ENCODE data around the gene ADAMTS16.

The ADAMTS16 gene

DNA sequence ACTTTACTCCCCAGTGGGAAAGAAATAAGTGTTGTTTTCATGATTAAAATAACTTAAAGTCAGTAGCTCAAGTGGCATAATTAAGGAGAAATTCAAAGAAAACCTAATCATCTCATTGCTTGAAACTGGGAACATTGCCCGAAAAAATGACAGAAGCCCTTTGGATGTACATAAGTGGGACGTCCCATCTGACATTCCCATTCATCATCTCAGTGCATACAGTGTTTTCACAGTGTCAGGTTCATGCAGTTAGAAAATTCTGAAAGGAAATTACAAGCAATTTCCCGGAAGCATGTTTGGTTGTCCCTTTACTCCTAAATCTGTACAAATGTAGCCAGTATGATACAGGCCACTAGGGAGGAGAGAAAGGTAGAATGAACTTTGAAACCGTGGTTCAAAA, 95.6 kb downstream of the ADAMTS16 start:
- DNase-seq = no peak

DNA sequence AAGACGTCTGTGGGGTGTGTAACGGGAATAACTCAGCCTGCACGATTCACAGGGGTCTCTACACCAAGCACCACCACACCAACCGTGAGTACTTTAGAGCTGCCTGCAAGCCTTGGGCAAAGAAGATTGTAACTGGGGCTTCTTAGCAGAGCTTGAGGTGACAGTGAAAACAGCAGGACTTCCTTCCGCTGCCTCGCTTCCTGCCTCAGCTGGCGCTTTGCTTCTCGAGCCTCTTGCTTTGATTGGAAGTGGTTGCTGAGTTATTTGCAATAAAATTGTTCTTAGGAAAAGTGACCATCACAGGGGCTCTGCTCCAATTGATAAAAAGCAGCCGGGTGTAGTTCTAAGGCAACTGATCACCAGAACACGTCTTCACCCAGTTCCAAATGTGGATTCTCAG, 99.1 kb downstream of the ADAMTS16 start:
- DNase-seq = no peak

DNA sequence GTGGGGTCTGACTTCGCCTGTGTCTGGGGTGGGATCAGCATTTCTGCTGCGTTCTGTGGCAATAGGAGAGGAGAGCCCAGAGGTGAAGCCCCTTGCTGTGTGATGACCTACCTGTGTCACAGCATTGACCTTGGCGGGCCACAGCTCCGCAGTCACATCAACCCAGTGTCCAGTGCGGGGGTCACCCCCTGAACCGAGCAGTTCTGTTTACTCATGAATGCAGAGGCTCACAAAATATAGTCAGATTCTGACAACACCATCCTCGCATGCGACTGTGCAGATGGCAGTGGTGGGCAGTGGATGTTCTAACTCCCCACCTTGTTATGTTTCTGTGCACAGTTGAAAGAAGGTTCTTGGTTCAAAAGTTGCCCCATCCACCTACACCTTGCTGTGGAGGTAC, 100.1 kb downstream of the ADAMTS16 start:
- DNase-seq = no peak

GRCh38 chr5:5242056-5242455, 101.9 kb downstream of the ADAMTS16 start:
- DNase-seq = no peak

DNA sequence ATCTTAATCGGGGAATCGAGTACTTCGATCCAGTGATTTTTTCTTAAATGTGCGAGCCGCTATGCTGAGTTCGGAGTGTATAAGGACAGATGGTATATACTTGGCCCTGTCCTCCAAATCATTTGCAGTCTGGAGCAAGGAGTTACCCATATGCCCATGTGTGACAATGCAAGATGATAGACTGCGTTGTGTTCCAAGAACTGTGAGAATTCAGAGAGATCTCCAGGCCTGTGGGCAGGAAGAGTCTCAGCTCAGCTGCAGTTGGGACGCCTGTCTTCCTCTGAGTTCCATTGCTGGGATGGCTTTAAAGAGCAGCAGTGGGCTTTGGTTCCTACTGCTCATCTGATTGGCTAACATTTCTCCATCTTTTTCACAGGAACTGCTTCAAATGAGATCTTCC, 106.6 kb downstream of the ADAMTS16 start:
- DNase-seq = no peak

- DNase-seq = no peak
These were observed 110.6 kb downstream of the ADAMTS16 start for GRCh38 chr5:5250758-5251157.

DNA sequence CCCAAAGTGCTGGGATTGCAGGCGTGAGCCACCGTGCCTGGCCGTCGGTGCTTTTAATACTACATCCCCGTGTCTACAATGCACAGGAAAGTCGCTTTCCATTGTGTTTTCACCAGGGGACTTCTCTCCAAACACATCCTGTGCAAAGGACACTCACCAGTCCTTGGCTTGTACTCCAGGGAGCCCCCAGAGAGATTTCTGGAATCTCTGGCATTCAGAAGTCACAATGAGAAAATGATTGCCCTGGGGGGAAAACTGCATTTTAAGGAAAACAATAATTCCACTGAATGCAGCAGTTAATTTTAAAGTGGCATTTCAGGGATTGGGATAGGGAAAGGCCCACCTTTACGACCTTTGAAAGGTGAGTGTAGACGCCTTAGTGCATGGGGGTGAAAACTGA, 112.0 kb downstream of the ADAMTS16 start:
- no peak for DNase-seq

DNA sequence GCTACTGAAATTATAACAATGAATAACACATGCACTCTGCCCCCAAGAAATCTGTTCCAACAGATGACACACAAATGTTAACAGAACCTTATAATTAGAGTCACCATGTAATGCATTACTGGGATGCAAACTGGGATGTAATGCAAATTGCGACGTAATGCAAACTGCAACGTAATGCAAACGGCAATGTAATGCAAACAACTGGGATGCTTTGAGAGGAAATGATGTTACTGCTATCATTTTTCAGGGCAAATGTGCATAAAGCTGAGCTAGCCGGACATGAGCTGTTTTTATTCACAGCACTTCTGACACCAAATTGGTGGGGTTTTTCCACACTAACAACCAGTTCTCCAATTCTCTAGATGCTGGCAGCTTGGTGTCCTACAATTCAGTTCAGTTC, 117.2 kb downstream of the ADAMTS16 start:
- DNase-seq = no peak

GRCh38 chr5:5258564-5258963, 118.4 kb downstream of the ADAMTS16 start:
- no peak for DNase-seq

- DNase-seq = no peak
These were observed 124.6 kb downstream of the ADAMTS16 start for GRCh38 chr5:5264727-5265126.

- DNase-seq = no peak
These were observed 126.2 kb downstream of the ADAMTS16 start for GRCh38 chr5:5266297-5266696.

- DNase-seq = no peak
These were observed 130.0 kb downstream of the ADAMTS16 start for GRCh38 chr5:5270161-5270560.

- no peak for DNase-seq
These were observed 131.0 kb downstream of the ADAMTS16 start for GRCh38 chr5:5270958-5271785.

- no peak for DNase-seq
These were observed 131.7 kb downstream of the ADAMTS16 start for GRCh38 chr5:5271786-5272321.

DNA sequence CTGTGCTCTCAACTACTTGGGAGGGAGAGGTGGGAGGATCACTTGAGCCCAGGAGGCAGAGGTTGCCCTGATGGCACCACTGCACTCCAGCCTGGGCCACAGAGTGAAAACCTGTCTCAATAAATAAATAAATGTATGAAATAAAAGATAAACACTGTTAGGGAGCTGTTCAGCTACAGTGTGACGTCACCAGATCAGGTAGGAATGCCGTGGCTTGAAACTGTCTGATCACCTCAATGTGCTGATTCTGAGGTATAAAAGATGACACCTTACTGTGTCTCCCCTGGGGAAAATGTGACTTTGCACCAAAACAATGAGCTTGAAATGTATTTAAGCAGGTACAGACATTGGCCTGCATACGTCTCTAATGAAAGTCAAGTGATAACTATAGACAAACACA, 133.3 kb downstream of the ADAMTS16 start:
- DNase-seq = no peak

GRCh38 chr5:5273976-5274375, 133.8 kb downstream of the ADAMTS16 start:
- DNase-seq = no peak

DNA sequence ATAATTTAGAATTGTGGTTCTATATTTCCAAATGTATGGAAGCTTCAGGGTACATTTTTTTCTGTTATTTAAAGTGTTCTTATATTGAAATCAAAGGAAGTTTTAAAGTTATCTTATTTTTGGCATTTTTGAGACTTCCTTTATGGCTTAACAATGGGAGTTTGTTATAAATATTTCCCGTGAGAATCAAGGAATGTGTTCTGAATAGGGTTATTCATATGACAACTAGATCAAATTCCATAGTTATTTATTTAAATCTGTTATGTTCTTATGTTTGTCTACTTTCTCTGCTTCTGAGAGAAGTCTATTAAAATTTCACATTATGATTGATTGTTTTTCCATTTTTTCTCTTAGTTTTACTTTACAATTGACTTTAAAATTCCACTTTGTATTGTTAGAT, 135.1 kb downstream of the ADAMTS16 start:
- DNase-seq = no peak

DNA sequence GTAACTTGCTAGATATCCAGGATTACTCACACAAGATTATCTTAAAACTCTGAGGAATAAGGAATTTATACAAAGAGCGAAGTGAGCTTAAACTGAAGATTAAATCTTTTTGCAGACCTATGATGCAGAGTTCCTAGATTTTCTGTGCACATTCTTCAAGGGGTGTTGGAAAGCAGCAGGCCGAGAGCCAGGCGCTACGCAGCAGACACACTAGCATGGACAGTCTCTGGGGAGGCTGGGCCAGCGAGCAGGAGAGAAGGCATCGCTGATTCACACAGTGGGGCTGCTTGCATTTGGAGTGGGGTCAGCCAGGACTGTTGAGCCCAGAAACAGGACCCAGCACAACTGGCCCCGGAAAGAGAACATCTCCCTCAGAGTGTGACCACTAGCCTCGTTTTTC, 136.3 kb downstream of the ADAMTS16 start:
- no peak for DNase-seq

GRCh38 chr5:5276951-5277517, 136.9 kb downstream of the ADAMTS16 start:
- no peak for DNase-seq

DNA sequence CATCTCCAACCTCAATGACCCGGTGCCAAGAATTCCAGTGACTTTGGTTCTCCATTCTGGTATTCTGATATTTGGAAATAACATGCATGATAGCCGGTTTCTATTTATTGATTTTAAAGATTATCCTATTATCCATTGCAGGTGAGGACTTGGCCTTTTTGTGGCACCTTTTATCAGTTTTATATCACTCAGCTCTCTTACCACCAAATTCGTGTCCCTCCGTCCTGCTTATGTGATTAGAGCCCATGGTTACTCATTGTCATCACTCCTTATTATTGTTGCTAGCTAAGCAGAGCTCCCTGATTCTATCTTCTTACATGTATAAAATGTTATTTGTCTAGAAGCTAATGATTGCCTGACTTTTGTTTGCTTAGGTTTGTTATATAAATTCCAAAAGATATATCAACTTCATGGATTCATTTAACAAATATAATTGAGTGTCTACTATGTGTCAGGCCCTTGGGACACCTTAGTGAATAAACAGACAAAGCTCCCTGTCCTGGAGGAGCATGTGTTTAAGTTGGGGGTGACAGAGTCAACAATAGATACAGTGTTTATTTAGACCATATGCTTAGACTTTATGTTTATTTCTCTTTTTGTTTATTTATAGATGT, 138.2 kb downstream of the ADAMTS16 start:
- DNase-seq = no peak

DNA sequence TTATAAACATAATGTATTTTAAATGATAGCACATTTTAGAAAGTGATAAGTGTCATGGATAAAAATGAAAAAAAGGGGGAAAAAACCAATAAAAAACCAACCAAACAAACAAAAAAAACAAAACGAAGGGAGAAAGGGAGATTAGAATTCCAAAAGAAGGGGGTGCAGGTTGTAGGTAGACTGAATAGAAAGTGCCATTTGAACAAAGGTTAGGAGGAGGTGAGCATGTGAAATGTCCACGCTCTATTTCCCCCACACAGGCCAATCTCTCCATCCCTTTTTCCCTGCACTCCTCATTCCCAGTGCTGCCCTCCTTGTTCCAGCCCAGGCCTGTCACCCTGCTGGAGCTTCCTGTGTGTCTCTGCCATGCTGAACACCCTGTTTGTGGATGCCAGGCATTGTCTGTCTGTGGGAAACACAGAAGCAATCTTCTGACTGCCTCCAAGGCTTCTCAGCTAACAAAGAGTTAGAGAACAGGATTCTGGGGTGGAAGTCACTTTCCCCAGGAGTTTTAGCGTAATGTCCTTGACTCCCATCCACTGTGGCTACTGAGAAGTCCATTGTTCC, 138.8 kb downstream of the ADAMTS16 start:
- no peak for DNase-seq

DNA sequence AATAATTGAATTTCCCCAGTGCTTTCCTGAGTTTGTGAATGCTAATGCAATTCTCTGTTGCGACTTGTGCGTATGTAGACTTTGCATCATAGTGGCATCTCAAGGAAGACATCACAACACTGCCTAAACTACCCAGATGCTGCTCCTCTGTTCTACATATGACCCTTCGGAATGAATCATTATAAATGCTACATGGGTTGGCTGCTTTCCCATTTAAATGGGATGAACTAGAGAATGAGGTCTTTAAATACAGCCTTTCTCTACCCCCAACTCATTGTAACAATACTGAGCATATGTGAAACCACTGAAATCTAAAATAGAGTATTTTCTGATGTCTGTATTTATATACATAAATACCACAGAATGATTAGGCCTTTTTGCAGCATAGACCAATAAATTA, 145.8 kb downstream of the ADAMTS16 start:
- DNase-seq = no peak

DNA sequence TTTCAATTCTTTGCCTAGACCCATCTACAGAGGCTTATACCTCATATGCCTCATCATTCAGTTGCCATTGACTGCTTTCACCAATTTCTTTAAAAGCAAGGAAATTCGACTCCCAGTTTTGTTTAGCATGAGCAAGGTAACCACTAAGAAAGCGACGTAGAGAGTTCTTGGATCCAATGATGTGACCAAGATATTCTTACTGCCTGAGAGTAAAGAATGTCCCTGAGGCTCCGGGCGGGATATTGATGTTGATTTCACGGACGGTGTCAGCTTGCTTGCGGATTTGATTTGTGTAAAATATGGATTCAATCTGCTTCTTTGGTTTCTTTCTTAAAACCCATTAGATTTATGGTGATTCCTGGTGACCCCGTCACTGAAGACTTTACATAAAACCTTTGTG, 147.3 kb downstream of the ADAMTS16 start:
- DNase-seq = no peak

DNA sequence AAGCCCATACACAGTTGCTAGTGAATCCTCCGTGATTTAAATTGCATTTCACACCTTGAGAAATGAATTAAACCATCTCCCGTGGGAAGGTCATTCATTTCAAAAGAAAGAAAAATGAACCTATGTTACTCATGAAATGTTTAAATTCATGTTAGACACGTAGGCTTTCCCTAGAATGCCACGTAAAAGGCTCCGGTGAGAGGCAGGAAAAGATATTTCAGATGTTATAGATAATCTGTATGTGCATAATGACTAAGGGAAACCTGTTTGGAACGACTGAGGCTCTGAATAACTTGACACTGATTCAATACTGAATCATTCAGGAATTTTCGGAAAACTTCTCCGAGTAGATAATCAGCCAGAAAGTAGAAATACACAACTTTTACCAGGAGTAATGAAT, 148.1 kb downstream of the ADAMTS16 start:
- no peak for DNase-seq
